Type B pancreatic cell (in vitro differentiated cells): Measurements from ENCODE around the gene LDLRAD4. TPM values are rescaled to one million over a fixed set of nuclear protein-coding genes. Genes with fewer than 3 reads are reported as not detected.

Source experiments
- DNase-seq: peaks from one replicate; pipeline ENCODE4 v3.0.0; 2021; ENCODE audit warnings: mixed read lengths; ENCODE audit not compliant: unreplicated experiment; ENCODE audit errors: extremely low spot score
- H3K27ac Mint-ChIP-seq: 2 replicates; pipeline ENCODE4 v1.8.0; 2021; ENCODE audit warnings: mild to moderate bottlenecking, mixed read lengths
- H3K27me3 Mint-ChIP-seq: 2 replicates; pipeline ENCODE4 v1.8.0; 2021; ENCODE audit warnings: mixed read lengths
- H3K36me3 Mint-ChIP-seq: 2 replicates; pipeline ENCODE4 v1.8.0; 2021; ENCODE audit warnings: mixed read lengths
- H3K4me1 Mint-ChIP-seq: one replicate; pipeline ENCODE4 v1.8.0; 2021; ENCODE audit warnings: mixed read lengths; ENCODE audit not compliant: unreplicated experiment
- H3K4me3 Mint-ChIP-seq: 2 replicates; pipeline ENCODE4 v1.8.0; 2021; ENCODE audit warnings: mild to moderate bottlenecking, mixed read lengths
- H3K9me3 Mint-ChIP-seq: 2 replicates; pipeline ENCODE4 v1.8.0; 2021; ENCODE audit warnings: mixed read lengths
- total RNA-seq: library from RNA; stranded (reverse); gene quantifications from 2 replicates; pipeline ENCODE4 v1.2.1, GENCODE V29; 2021; ENCODE audit warnings: low replicate concordance
- TF ChIP-seq, protein P1 (sequence below): fragments of 200-600 bp; sonication (generic); conservative IDR thresholded peaks from 2 replicates; pipeline ENCODE4 v1.5.0; 2021; ENCODE audit warnings: antibody characterized with exemption, mild to moderate bottlenecking

LDLRAD4 gene
- total RNA-seq, 1 donor from 2014 or later = 2.4 TPM

DNA sequence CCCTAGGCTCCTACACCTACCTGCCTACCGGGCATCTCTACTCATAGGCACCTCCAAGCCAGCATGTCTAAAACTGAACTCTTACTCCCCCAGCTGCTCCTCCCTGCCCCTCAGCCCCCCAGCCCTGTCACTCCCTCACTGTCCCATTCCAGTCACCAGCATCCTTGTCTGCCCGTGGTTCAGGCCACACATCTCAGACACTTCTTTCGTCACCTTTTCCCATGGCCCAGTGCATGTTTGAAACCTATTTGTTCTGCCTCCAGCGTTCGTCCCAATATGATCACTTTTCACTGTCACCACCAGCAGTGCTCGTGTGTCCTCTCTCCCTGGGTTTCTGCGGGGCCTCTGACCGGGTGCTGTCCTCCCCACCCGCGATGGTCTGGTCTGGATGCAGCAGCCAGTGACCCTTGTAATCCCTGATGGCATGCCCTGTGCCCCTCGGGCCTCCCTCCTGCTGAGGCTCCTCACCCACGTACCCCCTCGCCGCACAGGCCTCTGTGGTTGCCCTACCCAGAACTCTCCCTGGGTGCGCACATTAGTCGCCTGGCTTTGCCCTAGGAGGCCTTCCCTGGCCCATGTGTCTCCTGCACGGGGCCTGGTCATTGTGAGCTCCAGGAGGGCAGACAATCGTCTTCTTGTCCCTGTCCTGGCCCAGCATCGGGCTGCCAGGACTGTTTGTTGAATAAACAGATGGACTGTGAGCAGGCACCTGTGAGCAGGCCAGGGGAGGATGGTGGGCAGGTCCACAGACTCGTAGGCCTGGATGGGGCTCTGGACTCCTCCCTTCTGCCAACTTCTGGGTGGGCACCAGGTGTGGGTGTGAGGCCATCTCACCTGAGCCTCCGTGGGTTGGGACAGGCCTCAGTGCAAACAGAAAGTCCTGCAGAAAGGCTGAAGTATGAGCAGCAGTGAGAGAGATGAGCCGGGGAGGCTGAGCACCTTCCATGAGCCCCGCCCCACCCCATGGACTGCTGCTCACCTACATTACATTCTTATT is 15.5 kb downstream of the LDLRAD4 start:
- TF ChIP-seq, protein P1, sequence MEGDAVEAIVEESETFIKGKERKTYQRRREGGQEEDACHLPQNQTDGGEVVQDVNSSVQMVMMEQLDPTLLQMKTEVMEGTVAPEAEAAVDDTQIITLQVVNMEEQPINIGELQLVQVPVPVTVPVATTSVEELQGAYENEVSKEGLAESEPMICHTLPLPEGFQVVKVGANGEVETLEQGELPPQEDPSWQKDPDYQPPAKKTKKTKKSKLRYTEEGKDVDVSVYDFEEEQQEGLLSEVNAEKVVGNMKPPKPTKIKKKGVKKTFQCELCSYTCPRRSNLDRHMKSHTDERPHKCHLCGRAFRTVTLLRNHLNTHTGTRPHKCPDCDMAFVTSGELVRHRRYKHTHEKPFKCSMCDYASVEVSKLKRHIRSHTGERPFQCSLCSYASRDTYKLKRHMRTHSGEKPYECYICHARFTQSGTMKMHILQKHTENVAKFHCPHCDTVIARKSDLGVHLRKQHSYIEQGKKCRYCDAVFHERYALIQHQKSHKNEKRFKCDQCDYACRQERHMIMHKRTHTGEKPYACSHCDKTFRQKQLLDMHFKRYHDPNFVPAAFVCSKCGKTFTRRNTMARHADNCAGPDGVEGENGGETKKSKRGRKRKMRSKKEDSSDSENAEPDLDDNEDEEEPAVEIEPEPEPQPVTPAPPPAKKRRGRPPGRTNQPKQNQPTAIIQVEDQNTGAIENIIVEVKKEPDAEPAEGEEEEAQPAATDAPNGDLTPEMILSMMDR = no peak
- DNase-seq = no peak
- Mint-ChIP-seq H3K27me3 (peaks cover 29% of the 10 kb centered on the region), H3K9me3 (no peaks in the 10 kb centered on the region), H3K4me3 (no peak overlapping the region), H3K4me1 (no peaks in the 10 kb centered on the region), H3K27ac (no peak overlapping the region), H3K36me3 (no peaks in the 10 kb centered on the region)

DNA sequence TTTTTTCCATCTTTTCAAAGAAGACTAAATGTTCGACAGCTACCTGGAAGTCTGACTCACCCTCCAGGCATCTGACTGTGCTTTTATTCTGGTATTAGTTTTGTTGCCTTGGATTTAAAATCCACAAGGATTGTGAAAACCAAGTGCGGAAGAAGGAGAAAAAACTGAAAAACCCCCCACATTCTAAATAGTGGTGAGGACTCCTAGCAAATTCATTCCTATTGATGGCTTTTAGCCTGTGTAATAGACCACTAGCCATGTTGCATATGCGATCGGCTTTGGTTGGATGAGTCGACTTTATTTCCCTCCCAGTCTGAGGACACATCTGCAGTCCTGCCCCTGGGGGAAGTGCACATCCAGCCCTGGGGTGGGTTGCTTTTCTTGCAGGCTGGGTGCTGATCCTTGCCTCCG is 16.9 kb downstream of the LDLRAD4 start:
- no peaks in the 10 kb centered on the region for H3K9me3 Mint-ChIP-seq
- no peaks in the 10 kb centered on the region for H3K36me3 Mint-ChIP-seq
- peaks cover 26% of the 10 kb centered on the region for H3K27me3 Mint-ChIP-seq
- TF ChIP-seq, protein P1 = no peak
- no peak for DNase-seq
- no peak overlapping the region for H3K4me3 Mint-ChIP-seq
- H3K4me1 Mint-ChIP-seq = no peaks in the 10 kb centered on the region
- no peak overlapping the region for H3K27ac Mint-ChIP-seq

DNA sequence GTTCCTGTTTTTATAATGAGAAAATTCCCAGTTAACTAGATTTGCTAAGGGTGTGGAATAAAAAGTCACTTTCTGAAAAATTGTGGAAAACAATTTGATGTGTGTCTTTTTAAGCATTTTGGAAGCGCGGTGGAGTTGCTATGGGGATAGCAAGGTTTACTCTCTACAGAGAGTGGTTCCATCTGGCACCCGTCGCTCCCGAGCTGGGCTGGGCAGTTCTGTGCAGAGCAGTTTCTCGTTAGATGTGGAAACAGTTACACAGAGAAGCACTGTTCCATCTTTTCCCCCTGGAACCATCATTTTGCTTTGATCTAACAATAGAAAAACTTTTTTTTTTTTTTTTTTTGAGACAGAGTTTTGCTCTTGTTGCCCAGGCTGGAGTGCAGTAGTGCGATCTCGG is 17.4 kb downstream of the LDLRAD4 start:
- peaks cover 26% of the 10 kb centered on the region for H3K27me3 Mint-ChIP-seq
- no peak overlapping the region for H3K4me3 Mint-ChIP-seq
- no peak for DNase-seq
- no peak overlapping the region for H3K27ac Mint-ChIP-seq
- TF ChIP-seq, protein P1 = no peak
- H3K36me3 Mint-ChIP-seq = no peaks in the 10 kb centered on the region
- no peaks in the 10 kb centered on the region for H3K9me3 Mint-ChIP-seq
- H3K4me1 Mint-ChIP-seq = no peaks in the 10 kb centered on the region

DNA sequence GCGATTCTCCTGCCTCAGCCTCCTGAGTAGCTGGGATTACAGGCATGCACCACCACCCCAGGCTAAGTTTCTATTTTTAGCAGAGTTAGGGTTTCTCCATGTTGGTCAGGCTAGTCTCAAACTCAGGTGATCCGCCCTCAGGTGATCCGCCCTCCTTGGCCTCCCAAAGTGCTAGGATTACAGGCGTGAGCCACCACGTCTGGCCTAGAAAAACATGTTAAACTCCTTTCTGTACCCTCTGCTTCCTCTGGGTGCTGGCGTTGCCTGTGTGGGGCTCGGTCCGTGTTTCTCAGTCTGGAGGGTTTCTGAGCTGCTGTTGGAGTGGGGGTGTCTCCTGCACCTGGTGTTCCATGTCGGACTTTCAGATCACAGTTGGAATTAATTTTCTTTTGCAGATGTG is 17.9 kb downstream of the LDLRAD4 start:
- TF ChIP-seq, protein P1 = no peak
- Mint-ChIP-seq H3K36me3 (no peaks in the 10 kb centered on the region), H3K27me3 (peaks cover 26% of the 10 kb centered on the region), H3K9me3 (no peaks in the 10 kb centered on the region), H3K4me3 (no peak overlapping the region), H3K27ac (no peak overlapping the region), H3K4me1 (no peaks in the 10 kb centered on the region)
- peak; percentile 29 for DNase-seq

DNA sequence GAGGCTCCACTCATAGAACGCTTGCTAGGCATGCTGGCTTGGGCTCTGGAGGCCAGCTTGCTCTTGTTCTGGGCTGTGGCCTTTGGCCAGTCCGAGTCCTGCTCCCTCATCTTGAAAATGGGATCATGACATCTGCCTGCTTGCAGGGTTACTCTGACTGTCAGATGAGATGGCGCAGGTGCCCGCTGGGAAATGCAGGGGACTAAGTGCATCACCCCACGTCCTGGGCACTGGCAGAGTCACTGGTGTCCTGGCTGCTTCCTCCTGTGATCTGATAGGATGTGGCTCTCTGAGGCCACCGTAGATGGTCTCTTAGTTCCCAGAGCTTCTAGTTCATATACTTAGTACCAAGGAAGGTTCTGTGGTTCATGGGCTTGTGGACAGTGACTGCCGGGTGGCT is 18.5 kb downstream of the LDLRAD4 start:
- no peaks in the 10 kb centered on the region for H3K9me3 Mint-ChIP-seq
- H3K27me3 Mint-ChIP-seq = peaks cover 26% of the 10 kb centered on the region
- DNase-seq = peak; percentile 37
- TF ChIP-seq, protein P1 = no peak
- H3K27ac Mint-ChIP-seq = no peak overlapping the region
- H3K36me3 Mint-ChIP-seq = no peaks in the 10 kb centered on the region
- H3K4me3 Mint-ChIP-seq = no peak overlapping the region
- no peaks in the 10 kb centered on the region for H3K4me1 Mint-ChIP-seq
